Activated CD4-positive, alpha-beta memory T cell treated with anti-CD3 and anti-CD28 coated beads, Interleukin-2, amount 10 ng/mL, durations not matched to agents 7 days and 5 days (primary cell): ENCODE measurements around the gene DTWD2. TPM values are rescaled to one million over a fixed set of nuclear protein-coding genes. Genes with fewer than 3 reads are reported as not detected.
A peak's percentile ranks its signal among the peaks of the same experiment; 100 is the strongest.
"Not testable (repeated sequence)": the region's sequence is repeated elsewhere in the genome, so short reads cannot be mapped to it uniquely, and the experiment has no call there.

Experiments
- CTCF ChIA-PET: fragments of 350-600 bp; sonication (Branson Sonifier 250); formaldehyde crosslinking; loops from one replicate; lab custom pipeline; 2021; ENCODE audit warnings: antibody characterized with exemption, inconsistent platforms; lab: Charles Lee
- POLR2A ChIA-PET: fragments of 350-600 bp; sonication (Branson Sonifier 250); formaldehyde crosslinking; loops from one replicate; lab custom pipeline; 2021; ENCODE audit warnings: antibody characterized with exemption; lab: Charles Lee
- DNase-seq: peaks from one replicate; pipeline ENCODE4 v3.0.0-alpha.2; 2020
- H3K27ac Mint-ChIP-seq: one replicate; pipeline ENCODE4 v1.8.0; 2021; ENCODE audit warnings: mild to moderate bottlenecking, mixed read lengths
- H3K27me3 Mint-ChIP-seq: one replicate; pipeline ENCODE4 v1.8.0; 2021; ENCODE audit warnings: mixed read lengths
- H3K36me3 Mint-ChIP-seq: one replicate; pipeline ENCODE4 v1.8.0; 2021; ENCODE audit warnings: low read depth, mixed read lengths
- H3K4me1 Mint-ChIP-seq: one replicate; pipeline ENCODE4 v1.8.0; 2021; ENCODE audit warnings: mixed read lengths
- H3K4me3 Mint-ChIP-seq: one replicate; pipeline ENCODE4 v1.8.0; 2021; ENCODE audit warnings: mild to moderate bottlenecking, mixed read lengths
- H3K9me3 Mint-ChIP-seq: one replicate; pipeline ENCODE4 v1.8.0; 2021; ENCODE audit warnings: mixed read lengths
- total RNA-seq, 2 experiments: library from RNA; stranded (reverse); gene quantifications; one replicate each; pipeline ENCODE4 v1.2.3, GENCODE V29; 2021

The DTWD2 gene
- total RNA-seq, 2 experiments from 2014 or later: 1.3 to 1.6 TPM

DNA sequence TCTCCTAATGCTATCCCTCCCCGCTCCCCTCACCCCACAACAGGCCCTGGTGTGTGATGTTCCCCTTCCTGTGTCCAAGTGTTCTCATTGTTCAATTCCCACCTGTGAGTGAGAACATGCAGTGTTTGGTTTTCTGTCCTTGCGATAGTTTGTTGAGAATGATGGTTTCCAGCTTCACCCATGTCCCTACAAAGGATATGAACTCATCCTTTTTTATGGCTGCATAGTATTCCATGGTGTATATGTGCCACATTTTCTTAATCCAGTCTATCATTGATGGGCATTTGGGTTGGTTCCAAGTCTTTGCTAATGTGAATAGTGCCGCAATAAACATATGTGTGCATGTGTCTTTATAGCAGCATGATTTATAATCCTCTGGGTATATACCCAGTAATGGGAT, 3.7 kb upstream of the DTWD2 start:
- H3K4me3 Mint-ChIP-seq, H3K36me3 Mint-ChIP-seq, DNase-seq, H3K27me3 Mint-ChIP-seq, POLR2A ChIA-PET, CTCF ChIA-PET, H3K27ac Mint-ChIP-seq: not testable (repeated sequence)
- peaks cover 15% of the 10 kb centered on the region for H3K9me3 Mint-ChIP-seq
- H3K4me1 Mint-ChIP-seq: peaks cover 12% of the 10 kb centered on the region

DNA sequence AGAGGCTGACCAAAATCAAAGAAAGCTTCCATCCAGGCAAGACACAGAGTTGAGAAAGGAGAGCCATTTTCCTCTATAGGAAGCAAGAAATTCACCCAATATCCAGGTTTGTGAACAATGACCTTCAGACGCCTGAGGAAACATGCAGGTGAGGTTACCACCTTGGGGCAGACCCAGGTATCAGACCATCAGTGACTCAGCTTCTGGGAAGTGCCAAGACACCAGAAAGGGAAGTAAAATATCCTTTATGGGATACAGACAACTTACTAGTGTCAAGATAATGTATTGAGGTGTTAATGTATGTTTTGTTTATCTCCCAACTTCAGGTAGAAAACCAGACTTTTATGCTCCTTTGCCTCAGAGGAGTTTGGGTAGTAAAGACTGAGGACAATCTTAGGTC, 2.2 kb upstream of the DTWD2 start:
- Mint-ChIP-seq H3K4me3 (no peak overlapping the region), H3K27ac (no peak overlapping the region), H3K4me1 (peaks cover 13% of the 10 kb centered on the region), H3K27me3 (no peaks in the 10 kb centered on the region), H3K9me3 (peaks cover 9% of the 10 kb centered on the region), H3K36me3 (no peaks in the 10 kb centered on the region)
- CTCF ChIA-PET: interaction anchor here (3.0 to 6.9 kb wide), 4 partner anchors 80 to 444 kb away, joined by 18 to 127 read pairs (median 32); partner anchors contain the start of gene DMXL1
- DNase-seq: no peak
- POLR2A ChIA-PET: no interaction called here

DNA sequence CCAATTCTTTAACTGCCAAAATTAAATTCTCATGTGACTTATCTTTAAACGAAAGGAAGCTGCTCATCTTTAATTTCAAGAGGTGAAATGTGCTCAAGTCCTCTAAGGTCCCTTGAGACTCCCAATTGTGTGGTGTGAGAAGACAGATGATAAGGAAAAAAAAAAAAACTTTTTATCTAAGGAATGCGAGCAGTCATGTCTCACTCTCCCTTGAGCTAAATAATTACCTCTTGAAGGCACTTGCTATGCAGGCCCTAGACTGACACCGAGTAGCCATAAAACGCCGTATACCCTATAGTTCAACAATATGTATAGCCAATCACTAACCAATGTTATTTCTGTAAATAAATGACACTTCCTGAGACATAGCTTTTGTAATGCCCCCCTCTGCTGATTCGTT, 1.5 kb upstream of the DTWD2 start:
- no peak for DNase-seq
- ChIA-PET POLR2A (no interaction called here), CTCF (interaction anchor here (0.8 to 6.9 kb wide), 12 partner anchors 13 to 445 kb away, joined by 3 to 127 read pairs (median 8); partner anchors contain the start of gene DMXL1)
- no peak overlapping the region for H3K4me3 Mint-ChIP-seq
- H3K4me1 Mint-ChIP-seq: peaks cover 13% of the 10 kb centered on the region
- no peaks in the 10 kb centered on the region for H3K27me3 Mint-ChIP-seq
- no peaks in the 10 kb centered on the region for H3K36me3 Mint-ChIP-seq
- no peak overlapping the region for H3K27ac Mint-ChIP-seq
- peaks cover 2% of the 10 kb centered on the region for H3K9me3 Mint-ChIP-seq

DNA sequence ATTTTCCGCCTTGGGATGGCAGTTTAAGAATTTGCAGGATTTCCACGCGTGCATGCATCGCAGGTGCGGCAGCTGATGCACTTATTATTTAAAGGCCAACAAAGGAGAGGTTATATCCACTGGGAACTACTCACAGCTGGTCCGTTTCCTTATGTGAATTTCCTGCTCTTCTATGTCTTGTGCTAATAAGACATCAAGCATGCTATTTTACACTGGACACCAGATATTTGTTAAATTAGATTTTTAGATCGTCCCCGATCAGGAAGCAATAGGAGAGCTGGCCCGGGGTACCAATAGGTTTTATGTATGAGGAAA, 476 bp upstream of the DTWD2 start:
- no peaks in the 10 kb centered on the region for H3K27me3 Mint-ChIP-seq
- H3K4me1 Mint-ChIP-seq: peaks cover 13% of the 10 kb centered on the region
- DNase-seq: no peak
- no peaks in the 10 kb centered on the region for H3K36me3 Mint-ChIP-seq
- ChIA-PET CTCF (interaction anchor here (0.8 to 6.9 kb wide), 41 partner anchors 9 to 464 kb away, joined by 3 to 127 read pairs (median 5); partner anchors contain the start of genes DMXL1 and HSD17B4), POLR2A (interaction anchor here (1.1 to 2.0 kb wide), 4 partner anchors 82 to 446 kb away, joined by 3 to 11 read pairs (median 8); partner anchors contain the start of gene DMXL1)
- H3K9me3 Mint-ChIP-seq: peaks cover 2% of the 10 kb centered on the region
- no peak overlapping the region for H3K27ac Mint-ChIP-seq
- peak overlapping the region; percentile 70 for H3K4me3 Mint-ChIP-seq

DNA sequence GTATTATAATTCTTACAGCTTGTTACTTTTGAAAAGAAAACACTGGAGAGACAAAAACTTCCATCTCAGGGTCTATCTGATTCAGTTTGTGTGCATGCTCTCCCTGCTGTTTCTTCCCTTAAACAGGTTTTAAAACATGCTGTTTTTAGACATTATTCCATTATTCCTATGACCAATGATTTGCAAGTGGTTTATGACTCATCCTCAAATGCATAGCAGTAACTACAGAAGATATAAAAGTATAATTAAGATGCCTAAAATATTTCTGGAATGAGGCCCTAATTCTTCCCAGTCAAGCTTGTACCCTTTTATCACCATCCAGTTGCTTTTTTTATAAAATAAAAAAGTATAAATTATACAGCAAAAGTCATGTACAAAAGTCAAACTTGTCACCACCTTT, 3.7 kb downstream of the DTWD2 start:
- no peaks in the 10 kb centered on the region for H3K9me3 Mint-ChIP-seq
- DNase-seq: no peak
- H3K4me3 Mint-ChIP-seq: no peak overlapping the region
- no peaks in the 10 kb centered on the region for H3K36me3 Mint-ChIP-seq
- no peaks in the 10 kb centered on the region for H3K27me3 Mint-ChIP-seq
- peaks cover 13% of the 10 kb centered on the region for H3K4me1 Mint-ChIP-seq
- POLR2A ChIA-PET: interaction anchor here (1.2 kb wide), 1 partner anchor 450 kb away, joined by 3 read pairs; no protein-coding TSS in a partner anchor
- H3K27ac Mint-ChIP-seq: no peak overlapping the region
- CTCF ChIA-PET: interaction anchor here (1.9 to 4.0 kb wide), 2 partner anchors 428 to 450 kb away, joined by 11 to 12 read pairs; no protein-coding TSS in a partner anchor

DNA sequence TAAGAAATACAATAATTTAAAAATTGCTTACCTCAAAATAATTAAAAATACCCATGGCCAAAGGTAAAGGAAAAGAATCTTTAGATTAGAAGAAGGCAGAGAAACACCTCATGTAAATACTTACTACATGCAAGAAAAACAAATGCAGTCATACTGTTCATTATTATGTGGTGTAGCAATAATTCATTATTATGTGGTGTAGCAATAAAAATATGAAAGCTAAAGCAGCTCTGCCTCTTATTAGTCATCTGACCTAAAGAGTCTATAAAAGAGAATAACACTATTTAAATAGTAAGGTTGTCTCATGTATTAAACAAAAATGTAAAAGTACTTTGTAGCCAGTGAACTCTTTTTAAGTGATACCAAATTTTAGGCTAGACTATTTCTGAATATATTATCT, 6.6 kb downstream of the DTWD2 start:
- no peaks in the 10 kb centered on the region for H3K36me3 Mint-ChIP-seq
- no peaks in the 10 kb centered on the region for H3K4me1 Mint-ChIP-seq
- ChIA-PET POLR2A (no interaction called here), CTCF (interaction anchor here (0.7 to 4.0 kb wide), 4 partner anchors 16 to 453 kb away, joined by 3 to 11 read pairs (median 4); no protein-coding TSS in a partner anchor)
- H3K27ac Mint-ChIP-seq: no peak overlapping the region
- H3K27me3 Mint-ChIP-seq: no peaks in the 10 kb centered on the region
- H3K9me3 Mint-ChIP-seq: no peaks in the 10 kb centered on the region
- no peak overlapping the region for H3K4me3 Mint-ChIP-seq
- DNase-seq: no peak

DNA sequence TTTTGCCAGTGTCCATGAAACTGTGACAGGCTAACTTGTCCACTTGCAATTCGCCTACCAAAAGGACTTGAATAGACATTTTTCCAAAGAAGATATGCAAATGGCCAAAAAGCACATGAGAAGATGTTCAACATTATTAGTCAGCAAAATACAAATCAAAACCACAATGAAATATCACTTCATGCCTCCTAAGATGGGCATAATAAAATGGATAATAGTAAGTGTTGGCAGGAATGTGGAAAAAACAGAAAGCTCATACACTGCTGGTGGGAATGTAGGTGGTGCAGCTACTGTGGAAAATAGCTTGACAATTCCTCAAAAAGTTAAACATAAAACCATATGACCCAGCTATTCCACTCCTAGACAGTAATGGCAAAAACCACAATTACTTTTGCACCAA, 7.9 kb downstream of the DTWD2 start:
- no peaks in the 10 kb centered on the region for H3K36me3 Mint-ChIP-seq
- no peaks in the 10 kb centered on the region for H3K27me3 Mint-ChIP-seq
- ChIA-PET POLR2A (no interaction called here), CTCF (no interaction called here)
- H3K9me3 Mint-ChIP-seq: peaks cover 4% of the 10 kb centered on the region
- H3K4me1 Mint-ChIP-seq: no peaks in the 10 kb centered on the region
- no peak overlapping the region for H3K4me3 Mint-ChIP-seq
- H3K27ac Mint-ChIP-seq: no peak overlapping the region
- no peak for DNase-seq

DNA sequence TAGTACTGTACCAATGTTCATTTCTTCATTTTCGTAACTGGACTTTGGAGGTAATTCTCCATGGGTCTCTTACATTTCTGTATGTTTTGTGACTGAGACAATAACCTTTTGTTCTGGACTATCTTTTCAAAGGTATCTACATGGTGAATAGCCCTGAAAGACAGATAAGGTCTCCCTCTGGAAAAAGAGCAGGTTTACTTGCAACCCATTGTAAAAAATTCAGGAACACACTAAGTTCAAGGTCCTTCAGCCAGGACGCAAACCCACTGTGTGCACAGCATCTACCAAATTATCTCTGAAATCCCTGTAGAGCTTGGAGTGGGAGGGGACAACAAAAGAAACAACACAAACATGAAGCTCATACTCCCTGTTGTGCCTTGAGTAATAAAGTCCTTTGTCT, 8.3 kb downstream of the DTWD2 start:
- H3K9me3 Mint-ChIP-seq: peaks cover 4% of the 10 kb centered on the region
- H3K4me1 Mint-ChIP-seq: no peaks in the 10 kb centered on the region
- H3K4me3 Mint-ChIP-seq: no peak overlapping the region
- ChIA-PET POLR2A (no interaction called here), CTCF (interaction anchor here (1.2 kb wide), 1 partner anchor 8 kb away, joined by 5 read pairs; the partner anchor contains the start of gene DTWD2)
- H3K36me3 Mint-ChIP-seq: no peaks in the 10 kb centered on the region
- no peaks in the 10 kb centered on the region for H3K27me3 Mint-ChIP-seq
- no peak overlapping the region for H3K27ac Mint-ChIP-seq
- DNase-seq: no peak

DNA sequence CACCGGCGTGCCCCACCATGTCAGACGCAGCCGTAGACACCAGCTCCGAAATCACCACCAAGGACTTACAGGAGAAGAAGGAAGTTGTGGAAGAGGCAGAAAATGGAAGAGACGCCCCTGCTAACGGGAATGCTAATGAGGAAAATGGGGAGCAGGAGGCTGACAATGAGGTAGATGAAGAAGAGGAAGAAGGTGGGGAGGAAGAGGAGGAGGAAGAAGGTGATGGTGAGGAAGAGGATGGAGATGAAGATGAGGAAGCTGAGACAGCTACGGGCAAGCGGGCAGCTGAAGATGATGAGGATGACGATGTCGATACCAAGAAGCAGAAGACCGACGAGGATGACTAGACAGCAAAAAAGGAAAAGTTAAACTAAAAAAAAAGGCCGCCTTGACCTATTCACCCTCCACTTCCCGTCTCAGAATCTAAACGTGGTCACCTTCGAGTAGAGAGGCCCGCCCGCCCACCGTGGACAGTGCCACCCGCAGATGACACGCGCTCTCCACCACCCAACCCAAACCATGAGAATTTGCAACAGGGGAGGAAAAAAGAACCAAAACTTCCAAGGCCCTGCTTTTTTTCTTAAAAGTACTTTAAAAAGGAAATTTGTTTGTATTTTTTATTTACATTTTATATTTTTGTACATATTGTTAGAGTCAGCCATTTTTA, 14.4 kb downstream of the DTWD2 start:
- CTCF ChIA-PET, H3K9me3 Mint-ChIP-seq, H3K4me3 Mint-ChIP-seq, DNase-seq, H3K27me3 Mint-ChIP-seq, POLR2A ChIA-PET, H3K36me3 Mint-ChIP-seq, H3K4me1 Mint-ChIP-seq, H3K27ac Mint-ChIP-seq: not testable (repeated sequence)

DNA sequence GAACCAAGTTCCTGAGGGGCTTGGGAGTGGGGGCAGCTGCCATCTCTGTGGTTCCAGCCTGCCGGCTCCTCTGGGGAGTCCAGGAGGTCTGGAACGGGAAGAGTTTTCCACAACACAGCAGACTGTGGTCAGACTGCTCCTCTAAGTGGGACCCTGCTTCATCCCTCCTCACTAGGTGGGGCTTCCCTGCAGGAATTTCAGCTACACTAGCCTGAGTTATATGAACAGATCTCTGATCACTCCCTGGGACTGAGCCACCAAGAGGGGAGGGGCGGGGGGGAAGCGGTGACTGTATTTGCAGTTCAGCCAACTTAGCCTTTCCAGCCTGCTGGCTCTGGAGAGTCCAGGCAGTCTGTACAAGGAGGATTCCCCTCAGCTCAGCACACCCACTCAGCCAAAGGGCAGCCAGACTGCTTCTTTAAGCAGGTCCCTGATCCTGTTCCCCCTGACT, 19.4 kb downstream of the DTWD2 start:
- Mint-ChIP-seq H3K9me3 (no peaks in the 10 kb centered on the region), H3K27me3 (no peaks in the 10 kb centered on the region), H3K36me3 (no peaks in the 10 kb centered on the region), H3K27ac (no peak overlapping the region), H3K4me1 (no peaks in the 10 kb centered on the region), H3K4me3 (no peak overlapping the region)
- POLR2A ChIA-PET: no interaction called here
- no peak for DNase-seq
- CTCF ChIA-PET: no interaction called here

DNA sequence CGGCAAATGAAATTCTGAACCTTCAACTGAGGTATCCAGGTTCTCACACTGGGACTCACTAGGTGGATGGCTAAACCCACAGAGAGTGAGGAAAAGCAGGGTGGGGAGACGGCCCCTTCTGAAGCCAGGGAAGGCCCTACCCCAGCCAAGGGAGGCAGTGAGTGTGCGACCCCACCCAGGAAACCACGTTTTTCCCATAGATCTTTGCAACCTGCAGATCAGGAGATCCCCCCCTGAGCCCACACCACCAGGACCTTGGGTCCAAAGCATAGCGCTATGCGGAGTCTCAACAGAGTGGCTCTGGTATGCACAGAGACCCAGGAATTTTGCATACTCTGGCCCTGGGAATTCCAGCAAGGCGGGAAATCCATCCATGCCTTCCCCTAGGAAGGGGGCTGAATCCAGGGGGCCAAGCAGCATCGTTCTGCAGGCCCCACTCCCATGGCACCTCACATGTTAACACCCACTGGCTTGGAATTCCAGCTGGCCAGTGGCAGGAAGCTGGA, 19.9 kb downstream of the DTWD2 start:
- H3K4me3 Mint-ChIP-seq: no peak overlapping the region
- no peaks in the 10 kb centered on the region for H3K4me1 Mint-ChIP-seq
- H3K9me3 Mint-ChIP-seq: no peaks in the 10 kb centered on the region
- H3K27me3 Mint-ChIP-seq: no peaks in the 10 kb centered on the region
- no peaks in the 10 kb centered on the region for H3K36me3 Mint-ChIP-seq
- ChIA-PET POLR2A (no interaction called here), CTCF (no interaction called here)
- H3K27ac Mint-ChIP-seq: no peak overlapping the region
- DNase-seq: no peak

DNA sequence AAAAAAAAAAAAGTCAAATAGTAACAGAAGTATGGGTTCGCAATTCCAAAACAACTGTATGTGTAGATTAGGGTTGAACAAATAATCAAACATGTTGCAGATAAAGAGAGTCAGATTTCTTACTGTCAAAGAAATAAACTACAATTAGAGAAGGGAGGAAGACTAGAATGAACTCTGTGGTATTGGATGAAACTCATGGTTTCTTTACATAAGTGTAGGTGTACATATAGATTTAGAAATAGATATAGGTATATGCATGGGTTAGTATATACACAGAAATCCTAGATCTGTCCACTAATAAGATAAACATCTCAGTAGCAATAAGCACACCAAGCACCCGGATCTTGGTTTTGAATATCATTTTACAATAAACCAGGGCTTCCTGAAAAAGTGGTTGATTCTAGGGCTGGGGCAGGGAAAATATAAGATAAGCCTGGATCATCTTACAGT, 21.3 kb downstream of the DTWD2 start:
- no peaks in the 10 kb centered on the region for H3K4me1 Mint-ChIP-seq
- no peaks in the 10 kb centered on the region for H3K27me3 Mint-ChIP-seq
- ChIA-PET POLR2A (no interaction called here), CTCF (no interaction called here)
- DNase-seq: no peak
- H3K36me3 Mint-ChIP-seq: no peaks in the 10 kb centered on the region
- no peak overlapping the region for H3K27ac Mint-ChIP-seq
- H3K9me3 Mint-ChIP-seq: no peaks in the 10 kb centered on the region
- H3K4me3 Mint-ChIP-seq: no peak overlapping the region

DNA sequence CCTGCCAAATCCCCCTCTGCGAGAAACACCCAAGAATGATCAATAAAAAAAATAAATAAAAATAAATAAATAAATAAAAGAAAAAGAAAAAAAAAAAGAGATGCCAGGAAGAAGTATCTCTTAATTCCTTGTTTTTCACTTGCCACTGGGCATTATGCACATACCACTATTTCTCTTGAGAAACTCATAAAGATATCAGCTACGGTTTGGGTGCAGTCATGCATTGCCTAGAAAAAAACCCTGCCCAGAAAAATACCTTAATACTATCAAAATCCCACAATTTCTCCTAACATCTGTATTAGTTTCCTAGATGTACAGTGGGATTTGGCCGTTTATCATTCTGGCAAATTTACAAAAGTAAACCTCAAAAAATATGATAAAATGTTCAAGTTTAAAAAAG, 22.5 kb downstream of the DTWD2 start:
- H3K36me3 Mint-ChIP-seq: no peaks in the 10 kb centered on the region
- CTCF ChIA-PET: no interaction called here
- no peak overlapping the region for H3K27ac Mint-ChIP-seq
- POLR2A ChIA-PET: no interaction called here
- H3K4me3 Mint-ChIP-seq: no peak overlapping the region
- no peaks in the 10 kb centered on the region for H3K4me1 Mint-ChIP-seq
- H3K27me3 Mint-ChIP-seq: no peaks in the 10 kb centered on the region
- H3K9me3 Mint-ChIP-seq: no peaks in the 10 kb centered on the region
- DNase-seq: no peak
